ENCODE measurements around the gene ARSK.

Gene ARSK

GRCh38 chr5:95565280-95565920, 10.5 kb downstream of the ARSK start:
- Histone ChIP-seq H3K9ac (ENCODE audit: low read length) (no peak overlapping the region), H3K27me3 (ENCODE audit: insufficient read depth, low read length) (no peaks in the 10 kb centered on the region), H3F3A (ENCODE audit: insufficient read depth, low read length) (no peaks in the 10 kb centered on the region), H3K79me2 (ENCODE audit: insufficient read depth, low read length) (no peaks in the 10 kb centered on the region), H3K9me2 (ENCODE audit: low read depth, low read length) (no peaks in the 10 kb centered on the region), H3K4me3 (ENCODE audit: low read depth, low read length, poor library complexity, severe bottlenecking) (no peak overlapping the region), H4K20me1 (ENCODE audit: insufficient read depth, low read length) (no peaks in the 10 kb centered on the region), H3K4me1 (ENCODE audit: insufficient read depth, low read length, severe bottlenecking) (no peaks in the 10 kb centered on the region), H3K9me3 (ENCODE audit: low read length) (no peaks in the 10 kb centered on the region), H2AFZ (ENCODE audit: low read length) (no peak overlapping the region), H3K4me2 (ENCODE audit: low read length) (no peak overlapping the region), H3K36me3 (ENCODE audit: insufficient read depth, low read length) (no peaks in the 10 kb centered on the region), H3K27ac (ENCODE audit: low read depth, low read length, poor library complexity, severe bottlenecking) (no peak overlapping the region)
- no peak for TF ChIP-seq CTCF (IDR thresholded peaks at IDR 0.05; ENCODE audit: low read length)

GRCh38 chr5:95572016-95572415, 17.1 kb downstream of the ARSK start:
- Histone ChIP-seq H4K20me1 (ENCODE audit: insufficient read depth, low read length) (no peaks in the 10 kb centered on the region), H3F3A (ENCODE audit: insufficient read depth, low read length) (no peaks in the 10 kb centered on the region), H3K9ac (ENCODE audit: low read length) (no peak overlapping the region), H3K27ac (ENCODE audit: low read depth, low read length, poor library complexity, severe bottlenecking) (no peak overlapping the region), H2AFZ (ENCODE audit: low read length) (no peak overlapping the region), H3K36me3 (ENCODE audit: insufficient read depth, low read length) (no peaks in the 10 kb centered on the region), H3K4me2 (ENCODE audit: low read length) (no peak overlapping the region), H3K9me2 (ENCODE audit: low read depth, low read length) (no peaks in the 10 kb centered on the region), H3K79me2 (ENCODE audit: insufficient read depth, low read length) (no peaks in the 10 kb centered on the region), H3K4me3 (ENCODE audit: low read depth, low read length, poor library complexity, severe bottlenecking) (no peak overlapping the region), H3K27me3 (ENCODE audit: insufficient read depth, low read length) (no peaks in the 10 kb centered on the region), H3K9me3 (ENCODE audit: low read length) (no peaks in the 10 kb centered on the region), H3K4me1 (ENCODE audit: insufficient read depth, low read length, severe bottlenecking) (no peaks in the 10 kb centered on the region)
- no peak for TF ChIP-seq CTCF (IDR thresholded peaks at IDR 0.05; ENCODE audit: low read length)
- TF ChIP-seq EZH2 (IDR thresholded peaks at IDR 0.05; ENCODE audit: borderline replicate concordance, low read length): no peak

GRCh38 chr5:95581576-95581975, 26.7 kb downstream of the ARSK start:
- Histone ChIP-seq H3K27me3 (ENCODE audit: insufficient read depth, low read length) (no peaks in the 10 kb centered on the region), H2AFZ (ENCODE audit: low read length) (no peak overlapping the region), H3K4me1 (ENCODE audit: insufficient read depth, low read length, severe bottlenecking) (no peaks in the 10 kb centered on the region), H3K9me2 (ENCODE audit: low read depth, low read length) (no peaks in the 10 kb centered on the region), H3K4me2 (ENCODE audit: low read length) (no peak overlapping the region), H3K9me3 (ENCODE audit: low read length) (no peaks in the 10 kb centered on the region), H3K36me3 (ENCODE audit: insufficient read depth, low read length) (peaks cover 2% of the 10 kb centered on the region; the same call in 1 of the 2 replicates), H3F3A (ENCODE audit: insufficient read depth, low read length) (no peaks in the 10 kb centered on the region), H3K27ac (ENCODE audit: low read depth, low read length, poor library complexity, severe bottlenecking) (no peak overlapping the region), H3K79me2 (ENCODE audit: insufficient read depth, low read length) (no peaks in the 10 kb centered on the region), H4K20me1 (ENCODE audit: insufficient read depth, low read length) (no peaks in the 10 kb centered on the region), H3K9ac (ENCODE audit: low read length) (no peak overlapping the region), H3K4me3 (ENCODE audit: low read depth, low read length, poor library complexity, severe bottlenecking) (no peak overlapping the region)
- TF ChIP-seq CTCF (IDR thresholded peaks at IDR 0.05; ENCODE audit: low read length) (no peak), EZH2 (IDR thresholded peaks at IDR 0.05; ENCODE audit: borderline replicate concordance, low read length) (no peak)

Data from OCI-LY1 (cell line).